ENCODE results near the gene ARAP1. TPM values are rescaled to one million over a fixed set of nuclear protein-coding genes. Genes with fewer than 3 reads are reported as not detected.

ARAP1 gene
- total and polyA plus RNA-seq, 7 experiments from 2014 or later = 30.4 to 317 (median 132) TPM

- Mint-ChIP-seq H3K4me3 (peak overlapping the region in 8 of 10 donors; percentile 20 to 87 (median 68)), H3K27me3 (no peaks in the 10 kb centered on the region), H3K4me1 (peaks cover 56 to 80% (median 65%) of the 10 kb centered on the region in 7 donors), H3K36me3 (peaks cover 0 to 5% (median 0%) of the 10 kb centered on the region in 5 donors), H3K27ac (peak overlapping the region; percentile 89 to 99 (median 97)), H3K9me3 (no peaks in the 10 kb centered on the region)
- ChIA-PET POLR2A (interaction anchor here (0.6 to 2.4 kb wide), 4 partner anchors 8 to 55 kb away, joined by 3 to 10 read pairs (median 5); partner anchors contain the start of gene STARD10), CTCF (interaction anchor here (3.1 kb wide), 1 partner anchor 15 kb away, joined by 26 read pairs; no protein-coding TSS in a partner anchor)
- H3K4me3 ChIP-seq (ENCODE audit: low read length) = no peak overlapping the region
- intact Hi-C loops (cut with micrococcal nuclease) = no loop called here
- no peaks in the 10 kb centered on the region for H3K27me3 ChIP-seq (ENCODE audit: control insufficient read depth in 2 of 2, insufficient read depth in 2 of 2, low read length in 2 of 2)
- H3K36me3 ChIP-seq (ENCODE audit: control insufficient read depth in 2 of 3, insufficient read depth in 3 of 3, low read length in 3 of 3) = no peaks in the 10 kb centered on the region
- peak; percentile 53 for ATAC-seq
- H3K4me1 ChIP-seq (ENCODE audit: control insufficient read depth in 2 of 2, insufficient read depth in 2 of 2, low read length in 2 of 2) = peaks cover 47 to 48% of the 10 kb centered on the region in 2 donors
- no peak for DNase-seq
- no peaks in the 10 kb centered on the region for H3K9me3 ChIP-seq (ENCODE audit: control insufficient read depth in 2 of 3, low read length in 3 of 3)
- peak overlapping the region; percentile 67 for H3K27ac ChIP-seq (ENCODE audit: low read depth, low read length)
Measured at GRCh38 chr11:72738199-72739141, 13.7 kb downstream of the ARAP1 start.

DNA sequence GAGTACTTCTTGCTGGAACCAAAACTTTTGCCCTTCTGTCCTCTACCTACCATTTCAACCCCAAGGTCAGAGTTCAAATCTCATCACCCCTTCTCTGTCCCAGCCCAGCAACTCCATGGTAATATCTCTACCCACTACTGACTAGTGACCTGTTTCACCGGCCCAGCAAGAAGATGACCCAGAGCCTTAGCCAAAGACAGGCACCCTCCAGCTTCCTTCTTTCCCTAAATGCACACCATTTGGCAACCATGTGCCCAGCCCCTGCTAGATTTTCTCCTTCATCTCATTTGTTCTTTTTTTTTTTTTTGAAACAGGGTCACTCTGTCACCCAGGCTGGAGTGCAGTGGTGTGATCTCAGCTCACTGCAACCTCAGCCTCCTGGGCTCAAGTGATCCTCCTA lies 14.9 kb downstream of the ARAP1 start:
- H3K27me3 ChIP-seq (ENCODE audit: control insufficient read depth in 2 of 2, insufficient read depth in 2 of 2, low read length in 2 of 2) = no peaks in the 10 kb centered on the region
- peaks cover 0 to 13% (median 3%) of the 10 kb centered on the region in 5 donors for H3K36me3 Mint-ChIP-seq
- intact Hi-C loops (cut with micrococcal nuclease) = no loop called here
- peak overlapping the region; percentile 67 for H3K27ac ChIP-seq (ENCODE audit: low read depth, low read length)
- H3K4me3 Mint-ChIP-seq = peak overlapping the region; percentile 20 to 87 (median 68)
- ChIA-PET POLR2A (interaction anchor here (1.4 to 2.4 kb wide), 4 partner anchors 9 to 78 kb away, joined by 6 to 10 read pairs (median 8); partner anchors contain the start of gene STARD10), CTCF (interaction anchor here (3.1 kb wide), 1 partner anchor 14 kb away, joined by 26 read pairs; no protein-coding TSS in a partner anchor)
- H3K36me3 ChIP-seq (ENCODE audit: control insufficient read depth in 2 of 3, insufficient read depth in 3 of 3, low read length in 3 of 3) = peaks cover 0 to 3% (median 0%) of the 10 kb centered on the region in 3 experiments
- H3K27me3 Mint-ChIP-seq = no peaks in the 10 kb centered on the region
- peaks cover 56 to 78% (median 63%) of the 10 kb centered on the region in 7 donors for H3K4me1 Mint-ChIP-seq
- peaks cover 40 to 48% of the 10 kb centered on the region in 2 donors for H3K4me1 ChIP-seq (ENCODE audit: control insufficient read depth in 2 of 2, insufficient read depth in 2 of 2, low read length in 2 of 2)
- ATAC-seq (no peak), DNase-seq (no peak)
- H3K4me3 ChIP-seq (ENCODE audit: low read length) = peak overlapping the region; percentile 21
- H3K27ac Mint-ChIP-seq = peak overlapping the region; percentile 89 to 99 (median 97)
- H3K9me3 ChIP-seq (ENCODE audit: control insufficient read depth in 2 of 3, low read length in 3 of 3) = no peaks in the 10 kb centered on the region
- H3K9me3 Mint-ChIP-seq = no peaks in the 10 kb centered on the region

DNA sequence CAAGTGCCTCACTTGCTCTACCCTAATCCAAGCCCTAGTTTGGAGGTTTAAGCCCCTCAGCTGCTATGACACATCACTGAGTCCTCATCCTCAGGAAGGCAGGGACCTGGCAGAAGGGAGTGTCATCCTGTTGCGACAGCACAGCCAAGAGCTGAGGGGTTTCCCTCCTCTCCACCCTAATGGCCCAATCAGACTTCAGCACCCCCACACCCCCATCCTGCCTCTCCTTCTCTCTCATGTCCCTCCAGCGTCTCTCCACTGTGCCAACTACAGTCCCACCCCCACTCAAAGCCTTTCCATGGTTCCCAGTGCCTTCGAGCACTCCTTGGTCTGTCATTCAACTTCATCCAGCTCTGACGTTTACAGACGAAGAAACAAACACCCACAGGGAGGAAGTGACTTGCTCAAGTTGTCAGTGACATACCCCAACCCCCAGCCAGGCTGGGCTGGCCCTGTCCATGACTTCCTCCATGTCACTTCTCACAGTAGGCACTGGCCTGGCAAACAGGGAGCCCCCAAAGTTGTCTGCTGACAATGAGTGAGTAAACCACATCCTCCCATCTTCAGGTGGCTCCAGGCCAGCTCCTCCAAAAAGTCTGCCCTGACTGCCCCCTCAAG lies 15.6 kb downstream of the ARAP1 start:
- POLR2A ChIA-PET = interaction anchor here (1.3 to 2.4 kb wide), 6 partner anchors 10 to 79 kb away, joined by 6 to 10 read pairs (median 6); partner anchors contain the start of gene STARD10
- H3K9me3 Mint-ChIP-seq = peaks cover 0 to under 1% (median 0%) of the 10 kb centered on the region in 11 donors
- peaks cover 0 to 8% (median 0%) of the 10 kb centered on the region in 3 experiments for H3K36me3 ChIP-seq (ENCODE audit: control insufficient read depth in 2 of 3, insufficient read depth in 3 of 3, low read length in 3 of 3)
- intact Hi-C loops (cut with micrococcal nuclease) = loop anchor here (1.0 kb wide), 4 partner anchors 11 to 57 kb away; partner anchors contain the start of gene ARAP1 (in 2 of the 2)
- H3K27me3 ChIP-seq (ENCODE audit: control insufficient read depth in 2 of 2, insufficient read depth in 2 of 2, low read length in 2 of 2) = no peaks in the 10 kb centered on the region
- peaks cover 0 to 13% (median 9%) of the 10 kb centered on the region in 5 donors for H3K36me3 Mint-ChIP-seq
- H3K4me1 Mint-ChIP-seq = peaks cover 49 to 70% (median 59%) of the 10 kb centered on the region in 7 donors
- ATAC-seq = peak; percentile 86
- H3K4me3 ChIP-seq (ENCODE audit: low read length) = peak overlapping the region; percentile 21
- peak overlapping the region; percentile 61 to 87 (median 72) for H3K4me3 Mint-ChIP-seq
- no peaks in the 10 kb centered on the region for H3K9me3 ChIP-seq (ENCODE audit: control insufficient read depth in 2 of 3, low read length in 3 of 3)
- peak overlapping the region; percentile 89 to 99 (median 97) for H3K27ac Mint-ChIP-seq
- H3K4me1 ChIP-seq (ENCODE audit: control insufficient read depth in 2 of 2, insufficient read depth in 2 of 2, low read length in 2 of 2) = peaks cover 33 to 44% of the 10 kb centered on the region in 2 donors
- CTCF ChIA-PET = interaction anchor here (1.0 to 3.1 kb wide), 4 partner anchors 13 to 58 kb away, joined by 4 to 26 read pairs (median 4); no protein-coding TSS in a partner anchor
- peak; percentile 47 to 83 (median 79) for DNase-seq
- peak overlapping the region; percentile 67 for H3K27ac ChIP-seq (ENCODE audit: low read depth, low read length)
- H3K27me3 Mint-ChIP-seq = no peaks in the 10 kb centered on the region

- H3K27me3 Mint-ChIP-seq = no peaks in the 10 kb centered on the region
- ChIA-PET CTCF (interaction anchor here (1.2 to 3.1 kb wide), 3 partner anchors 12 to 59 kb away, joined by 4 to 26 read pairs (median 4); no protein-coding TSS in a partner anchor), POLR2A (interaction anchor here (1.3 to 1.7 kb wide), 4 partner anchors 11 to 80 kb away, joined by 4 to 6 read pairs (median 6); no protein-coding TSS in a partner anchor)
- peak overlapping the region in 8 of 9 donors; percentile 32 to 97 (median 86) for H3K27ac Mint-ChIP-seq
- Histone ChIP-seq H3K27ac (ENCODE audit: low read depth, low read length) (peak overlapping the region; percentile 67), H3K27me3 (ENCODE audit: control insufficient read depth in 2 of 2, insufficient read depth in 2 of 2, low read length in 2 of 2) (no peaks in the 10 kb centered on the region), H3K4me3 (ENCODE audit: low read length) (no peak overlapping the region), H3K9me3 (ENCODE audit: control insufficient read depth in 2 of 3, low read length in 3 of 3) (no peaks in the 10 kb centered on the region), H3K4me1 (ENCODE audit: control insufficient read depth in 2 of 2, insufficient read depth in 2 of 2, low read length in 2 of 2) (peaks cover 29 to 41% of the 10 kb centered on the region in 2 donors), H3K36me3 (ENCODE audit: control insufficient read depth in 2 of 3, insufficient read depth in 3 of 3, low read length in 3 of 3) (peaks cover 0 to 14% (median 0%) of the 10 kb centered on the region in 3 experiments)
- H3K4me1 Mint-ChIP-seq = peaks cover 40 to 60% (median 54%) of the 10 kb centered on the region in 7 donors
- H3K36me3 Mint-ChIP-seq = peaks cover 3 to 23% (median 18%) of the 10 kb centered on the region in 5 donors
- intact Hi-C loops (cut with micrococcal nuclease) = loop anchor here (1.0 kb wide), 4 partner anchors 10 to 58 kb away; partner anchors contain the start of gene ARAP1 (in 2 of the 2)
- H3K9me3 Mint-ChIP-seq = peaks cover 0 to 1% (median 0%) of the 10 kb centered on the region in 11 donors
- ATAC-seq (no peak), DNase-seq (no peak)
- H3K4me3 Mint-ChIP-seq = peak overlapping the region in 2 of 10 donors; percentile 20 to 25
Measured at GRCh38 chr11:72735495-72736027, 16.6 kb downstream of the ARAP1 start.

GRCh38 chr11:72732329-72732728 lies 19.9 kb downstream of the ARAP1 start:
- Mint-ChIP-seq H3K36me3 (peaks cover 3 to 25% (median 23%) of the 10 kb centered on the region in 5 donors), H3K4me3 (no peak overlapping the region), H3K9me3 (peaks cover 0 to 1% (median 0%) of the 10 kb centered on the region in 11 donors), H3K4me1 (peaks cover 20 to 44% (median 41%) of the 10 kb centered on the region in 7 donors), H3K27ac (peak overlapping the region in 7 of 9 donors; percentile 15 to 88 (median 53)), H3K27me3 (no peaks in the 10 kb centered on the region)
- intact Hi-C loops (cut with micrococcal nuclease) = no loop called here
- no peak overlapping the region for H3K27ac ChIP-seq (ENCODE audit: low read depth, low read length)
- peaks cover 12 to 19% of the 10 kb centered on the region in 2 donors for H3K4me1 ChIP-seq (ENCODE audit: control insufficient read depth in 2 of 2, insufficient read depth in 2 of 2, low read length in 2 of 2)
- no peak overlapping the region for H3K4me3 ChIP-seq (ENCODE audit: low read length)
- CTCF ChIA-PET = interaction anchor here (1.2 to 2.7 kb wide), 2 partner anchors 55 to 61 kb away, joined by 4 to 14 read pairs; partner anchors contain the start of gene STARD10
- H3K36me3 ChIP-seq (ENCODE audit: control insufficient read depth in 2 of 3, insufficient read depth in 3 of 3, low read length in 3 of 3) = peaks cover 0 to 14% (median 0%) of the 10 kb centered on the region in 3 experiments
- H3K9me3 ChIP-seq (ENCODE audit: control insufficient read depth in 2 of 3, low read length in 3 of 3) = no peaks in the 10 kb centered on the region
- POLR2A ChIA-PET = interaction anchor here (1.3 kb wide), 1 partner anchor 12 kb away, joined by 5 read pairs; no protein-coding TSS in a partner anchor
- DNase-seq (no peak), ATAC-seq (no peak)
- H3K27me3 ChIP-seq (ENCODE audit: control insufficient read depth in 2 of 2, insufficient read depth in 2 of 2, low read length in 2 of 2) = no peaks in the 10 kb centered on the region
